Karpas-422 (cell line): ENCODE measurements around the gene PTPRK. TPM values are rescaled to one million over a fixed set of nuclear protein-coding genes. Genes with fewer than 3 reads are reported as not detected.

ENCODE experiments used
- DNase-seq: peaks from one replicate; pipeline ENCODE4 v3.0.0-alpha.2; 2015
- H2AFZ ChIP-seq: fragments of 200-600 bp; sonication (generic); 2 replicates; pipeline ENCODE4 v1.6.1; 2014; ENCODE audit warnings: antibody characterized with exemption, low read length, mixed read lengths
- H3K27ac ChIP-seq: fragments of 200-600 bp; sonication (generic); 2 replicates; pipeline ENCODE4 v1.5.1; 2014; ENCODE audit warnings: mild to moderate bottlenecking, low read length, moderate library complexity
- H3K27me3 ChIP-seq: fragments of 200-600 bp; sonication (generic); 2 replicates; pipeline ENCODE4 v1.6.1; 2014; ENCODE audit warnings: low read length, mixed read lengths
- H3K36me3 ChIP-seq: fragments of 200-600 bp; sonication (generic); 2 replicates; pipeline ENCODE4 v1.6.1; 2014; ENCODE audit warnings: low read length, mixed read lengths; ENCODE audit not compliant: insufficient read depth
- H3K4me1 ChIP-seq: fragments of 200-600 bp; sonication (generic); 2 replicates; pipeline ENCODE4 v1.6.1; 2014; ENCODE audit warnings: mild to moderate bottlenecking, low read length, mixed read lengths
- H3K4me2 ChIP-seq: fragments of 200-600 bp; sonication (generic); 2 replicates; pipeline ENCODE4 v1.6.1; 2014; ENCODE audit warnings: low read length, low read depth, mild to moderate bottlenecking; ENCODE audit not compliant: poor library complexity, severe bottlenecking
- H3K4me3 ChIP-seq: fragments of 200-600 bp; sonication (generic); 2 replicates; pipeline ENCODE4 v1.5.1; 2014; ENCODE audit warnings: mild to moderate bottlenecking, antibody characterized with exemption, low read length, mixed read lengths
- H3K79me2 ChIP-seq: fragments of 200-600 bp; sonication (generic); 2 replicates; pipeline ENCODE4 v1.6.1; 2014; ENCODE audit warnings: mild to moderate bottlenecking, low read length, mixed read lengths
- H3K9ac ChIP-seq: fragments of 200-600 bp; sonication (generic); 2 replicates; pipeline ENCODE4 v1.6.0; 2014; ENCODE audit warnings: low read length
- H3K9me2 ChIP-seq: fragments of 200-600 bp; sonication (generic), shearing (Covaris generic); replicated peaks from 2 replicates; pipeline ENCODE4 v1.6.0; 2014; ENCODE audit warnings: mild to moderate bottlenecking, low read length, moderate library complexity; ENCODE audit not compliant: insufficient read depth
- H3K9me3 ChIP-seq: fragments of 300-700, 200-600 bp; sonication (generic); 2 replicates; pipeline ENCODE4 v1.6.1; 2014; ENCODE audit warnings: low read length, mixed read lengths
- H4K20me1 ChIP-seq: fragments of 200-600 bp; sonication (generic); 2 replicates; pipeline ENCODE4 v1.6.1; 2014; ENCODE audit warnings: mild to moderate bottlenecking, antibody characterized with exemption, low read length, low read depth; ENCODE audit not compliant: insufficient read depth
- total RNA-seq: library from RNA; depleted of rRNA; stranded (reverse); fragments of >200 nt; shearing (Covaris generic); gene quantifications from 2 replicates; pipeline ENCODE4 v1.2.3, GENCODE V29; 2014; ENCODE audit warnings: low replicate concordance

Gene PTPRK
- total RNA-seq, 1 experiment from 2014 or later = 0.04 TPM

- H3K4me2 ChIP-seq = no peak overlapping the region
- H3K4me3 ChIP-seq = no peak overlapping the region
- no peaks in the 10 kb centered on the region for H3K9me2 ChIP-seq
- H2AFZ ChIP-seq = no peak overlapping the region
- no peak overlapping the region for H3K27ac ChIP-seq
- no peaks in the 10 kb centered on the region for H3K36me3 ChIP-seq
- H3K9ac ChIP-seq = no peak overlapping the region
- no peak for DNase-seq
- H3K27me3 ChIP-seq = no peaks in the 10 kb centered on the region
- H3K4me1 ChIP-seq = no peaks in the 10 kb centered on the region
- H3K79me2 ChIP-seq = no peaks in the 10 kb centered on the region
- H3K9me3 ChIP-seq = peaks cover 17% of the 10 kb centered on the region
- H4K20me1 ChIP-seq = no peaks in the 10 kb centered on the region
These were observed 58.9 kb downstream of the PTPRK start for GRCh38 chr6:128461501-128461900.

DNA sequence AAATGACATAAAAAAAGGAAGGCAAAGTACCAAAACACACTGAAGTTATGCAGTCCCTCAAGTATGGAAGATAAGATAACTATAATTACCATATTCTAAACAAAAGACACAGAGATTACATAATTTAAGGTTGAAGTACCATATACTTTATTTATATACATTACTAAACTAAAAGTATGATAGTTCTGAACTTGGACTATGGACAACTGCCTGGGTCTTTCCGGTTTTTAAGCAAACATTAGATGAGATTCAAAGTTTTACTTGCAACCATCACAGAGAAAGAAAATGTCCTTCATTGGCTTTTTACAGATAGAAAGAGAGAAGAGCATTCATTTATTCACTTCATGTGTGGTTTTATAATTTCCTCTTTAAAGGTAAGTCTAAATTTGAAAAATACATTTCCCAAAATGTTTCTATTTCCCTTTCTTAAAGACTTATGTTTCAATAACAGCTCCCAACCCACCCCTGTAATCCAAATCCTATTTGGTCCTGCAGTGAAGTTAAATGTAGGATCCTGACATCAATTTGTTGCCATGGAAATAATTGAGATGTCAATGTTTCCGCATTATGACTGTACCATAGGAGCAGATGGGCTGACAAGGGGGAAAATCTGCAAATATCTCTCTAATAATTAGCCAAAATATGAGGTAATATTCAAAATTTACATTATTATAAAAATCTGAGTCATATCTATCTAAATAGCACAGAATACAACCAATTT is 63.7 kb downstream of the PTPRK start:
- no peak overlapping the region for H3K4me2 ChIP-seq
- H3K9me2 ChIP-seq = no peaks in the 10 kb centered on the region
- H3K4me1 ChIP-seq = no peaks in the 10 kb centered on the region
- no peaks in the 10 kb centered on the region for H3K36me3 ChIP-seq
- peaks cover 9% of the 10 kb centered on the region for H3K9me3 ChIP-seq
- no peaks in the 10 kb centered on the region for H3K79me2 ChIP-seq
- H3K27ac ChIP-seq = no peak overlapping the region
- no peaks in the 10 kb centered on the region for H4K20me1 ChIP-seq
- no peak overlapping the region for H3K4me3 ChIP-seq
- H3K27me3 ChIP-seq = no peaks in the 10 kb centered on the region
- no peak overlapping the region for H2AFZ ChIP-seq
- no peak for DNase-seq
- H3K9ac ChIP-seq = no peak overlapping the region

DNA sequence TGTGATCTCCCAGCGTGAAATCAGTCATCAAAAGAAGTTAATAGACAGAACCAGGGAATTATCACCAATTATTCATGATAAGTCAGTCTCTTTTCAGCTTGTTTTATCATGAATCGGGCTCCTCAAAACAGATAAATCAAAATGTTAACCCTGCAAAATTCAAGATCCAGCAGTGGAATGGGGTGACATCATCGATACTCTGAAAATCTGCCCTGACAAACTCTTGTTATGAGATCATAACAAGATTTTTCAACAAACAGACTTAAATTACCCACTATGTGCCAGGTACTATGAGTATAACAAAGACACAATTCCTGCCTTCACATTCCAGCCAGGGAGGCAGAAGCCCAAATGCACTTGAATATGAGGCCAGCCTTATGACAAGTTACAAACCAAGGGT is 64.4 kb downstream of the PTPRK start:
- no peaks in the 10 kb centered on the region for H3K27me3 ChIP-seq

DNA sequence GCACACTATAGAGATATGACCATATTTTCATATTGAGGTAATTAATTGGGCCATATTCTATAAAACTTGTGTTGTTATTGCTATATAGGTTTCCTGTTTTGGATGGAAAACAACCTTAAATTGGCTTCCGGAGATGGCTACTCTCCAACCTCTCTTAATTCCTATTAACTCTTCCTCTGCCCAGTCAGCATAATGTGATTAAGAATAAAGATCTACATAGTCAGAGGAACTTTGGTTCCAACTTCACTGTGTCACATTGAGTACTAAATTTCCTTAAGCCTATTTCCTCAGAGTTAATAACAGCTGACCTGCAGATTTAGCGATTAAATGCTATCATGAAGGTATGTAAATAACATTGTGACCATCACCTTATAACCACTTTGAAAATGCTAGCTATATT is 67.7 kb downstream of the PTPRK start:
- Histone ChIP-seq H3K79me2 (no peaks in the 10 kb centered on the region), H3K9ac (no peak overlapping the region), H4K20me1 (no peaks in the 10 kb centered on the region), H2AFZ (no peak overlapping the region), H3K4me3 (no peak overlapping the region), H3K9me3 (peaks cover 3% of the 10 kb centered on the region), H3K4me2 (no peak overlapping the region), H3K36me3 (no peaks in the 10 kb centered on the region), H3K4me1 (no peaks in the 10 kb centered on the region), H3K9me2 (no peaks in the 10 kb centered on the region), H3K27me3 (no peaks in the 10 kb centered on the region), H3K27ac (no peak overlapping the region)
- no peak for DNase-seq

More for the DNA sequence above, 64.4 kb downstream of the PTPRK start:
- Histone ChIP-seq H3K4me2 (no peak overlapping the region), H3K9me3 (peaks cover 7% of the 10 kb centered on the region), H3K9ac (no peak overlapping the region), H3K27ac (no peak overlapping the region), H3K79me2 (no peaks in the 10 kb centered on the region), H3K9me2 (no peaks in the 10 kb centered on the region), H3K4me3 (no peak overlapping the region), H4K20me1 (no peaks in the 10 kb centered on the region), H2AFZ (no peak overlapping the region), H3K36me3 (no peaks in the 10 kb centered on the region), H3K4me1 (no peaks in the 10 kb centered on the region)
- DNase-seq = no peak

- H2AFZ ChIP-seq = no peak overlapping the region
- H3K36me3 ChIP-seq = no peaks in the 10 kb centered on the region
- H3K4me2 ChIP-seq = no peak overlapping the region
- no peak overlapping the region for H3K27ac ChIP-seq
- H3K27me3 ChIP-seq = no peaks in the 10 kb centered on the region
- H3K79me2 ChIP-seq = no peaks in the 10 kb centered on the region
- H3K4me3 ChIP-seq = no peak overlapping the region
- no peaks in the 10 kb centered on the region for H4K20me1 ChIP-seq
- H3K9me2 ChIP-seq = no peaks in the 10 kb centered on the region
- DNase-seq = no peak
- H3K4me1 ChIP-seq = no peaks in the 10 kb centered on the region
- no peak overlapping the region for H3K9ac ChIP-seq
- peaks cover 8% of the 10 kb centered on the region; the same call in 1 of the 2 replicates for H3K9me3 ChIP-seq
These were observed 73.9 kb downstream of the PTPRK start for GRCh38 chr6:128446497-128446896.

DNA sequence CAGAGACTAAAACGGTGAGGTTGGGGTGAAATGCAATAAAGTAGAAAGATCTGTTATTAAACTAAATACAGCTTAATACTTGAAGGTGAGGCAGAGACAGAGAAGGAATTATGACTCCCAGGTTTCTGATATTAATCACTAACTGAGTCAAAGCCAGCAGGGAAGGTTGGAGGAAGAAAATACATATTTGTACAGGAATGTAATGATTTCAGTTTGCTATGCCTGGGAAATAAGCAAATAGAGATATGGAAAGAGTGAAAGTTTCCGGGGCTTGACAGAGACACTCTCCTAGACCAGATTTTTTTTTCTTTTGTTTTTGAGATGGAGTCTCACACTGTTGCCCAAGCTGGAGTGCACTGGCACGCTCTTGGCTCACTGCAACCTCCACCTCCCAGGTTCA is 76.8 kb downstream of the PTPRK start:
- Histone ChIP-seq H2AFZ (no peak overlapping the region), H3K4me3 (no peak overlapping the region), H3K79me2 (no peaks in the 10 kb centered on the region), H3K4me2 (no peak overlapping the region), H3K9me3 (peaks cover 5% of the 10 kb centered on the region; the same call in 1 of the 2 replicates), H3K36me3 (no peaks in the 10 kb centered on the region), H3K4me1 (no peaks in the 10 kb centered on the region), H3K9ac (no peak overlapping the region), H3K27ac (no peak overlapping the region), H3K9me2 (no peaks in the 10 kb centered on the region), H4K20me1 (no peaks in the 10 kb centered on the region), H3K27me3 (no peaks in the 10 kb centered on the region)
- DNase-seq = no peak

DNA sequence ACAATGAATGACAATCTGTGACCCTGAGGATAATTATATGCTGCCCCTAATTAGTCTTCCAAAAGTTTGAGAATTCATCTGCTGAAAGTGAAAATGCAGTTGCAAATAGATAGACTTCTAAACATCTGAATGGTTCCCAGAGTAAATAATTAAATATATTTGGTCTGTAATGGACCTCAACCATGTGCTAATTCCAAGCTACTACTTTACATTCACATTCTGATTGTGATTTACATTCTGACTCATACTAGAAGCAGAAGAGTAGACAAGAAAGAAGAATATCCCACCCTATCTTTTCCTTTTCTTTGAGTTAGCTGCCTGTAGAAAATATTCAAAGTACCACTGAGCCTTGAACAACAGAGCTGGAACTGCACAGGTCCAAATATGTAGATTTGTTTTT is 80.8 kb downstream of the PTPRK start:
- no peak for DNase-seq
- Histone ChIP-seq H3K9me3 (peaks cover 5% of the 10 kb centered on the region; the same call in 1 of the 2 replicates), H3K4me3 (no peak overlapping the region), H3K27me3 (no peaks in the 10 kb centered on the region), H3K9ac (no peak overlapping the region), H4K20me1 (no peaks in the 10 kb centered on the region), H3K4me1 (no peaks in the 10 kb centered on the region), H3K79me2 (no peaks in the 10 kb centered on the region), H3K27ac (no peak overlapping the region), H3K9me2 (no peaks in the 10 kb centered on the region), H2AFZ (no peak overlapping the region), H3K4me2 (no peak overlapping the region), H3K36me3 (no peaks in the 10 kb centered on the region)

DNA sequence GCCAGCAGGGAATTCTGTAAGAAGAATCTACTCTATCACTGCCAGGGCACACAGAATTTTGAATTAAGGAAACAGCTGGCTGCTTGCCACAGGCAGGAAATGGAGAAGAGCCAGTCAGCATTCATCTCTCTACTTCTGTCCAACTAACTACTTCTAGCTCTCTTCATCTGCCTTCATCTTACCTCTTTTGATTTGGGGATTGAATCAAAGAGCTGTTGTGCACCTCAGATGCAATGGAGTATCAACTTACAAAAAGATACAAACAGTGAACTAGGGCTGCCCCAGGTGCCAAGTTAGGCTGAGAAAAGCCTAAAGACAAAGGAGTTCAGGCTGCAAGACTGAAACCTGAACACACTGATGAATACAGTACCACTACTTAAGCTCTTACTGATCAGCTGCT is 82.0 kb downstream of the PTPRK start:
- no peaks in the 10 kb centered on the region for H3K27me3 ChIP-seq
- no peaks in the 10 kb centered on the region for H3K36me3 ChIP-seq
- no peak for DNase-seq
- H3K4me2 ChIP-seq = no peak overlapping the region
- no peak overlapping the region for H3K4me3 ChIP-seq
- no peaks in the 10 kb centered on the region for H3K9me2 ChIP-seq
- H3K9me3 ChIP-seq = peaks cover 5% of the 10 kb centered on the region
- H4K20me1 ChIP-seq = no peaks in the 10 kb centered on the region
- no peaks in the 10 kb centered on the region for H3K79me2 ChIP-seq
- H2AFZ ChIP-seq = no peak overlapping the region
- H3K4me1 ChIP-seq = no peaks in the 10 kb centered on the region
- H3K9ac ChIP-seq = no peak overlapping the region
- no peak overlapping the region for H3K27ac ChIP-seq
